ENCODE results near the gene SV2B. TPM values are rescaled to one million over a fixed set of nuclear protein-coding genes. Genes with fewer than 3 reads are reported as not detected.

The SV2B gene
- total RNA-seq, 4 donors from 2014 or later = 0.27 to 10.3 (median 2.2) TPM

- no peak for TF ChIP-seq CTCF (IDR thresholded peaks at IDR 0.05)
- no peak for TF ChIP-seq POLR2AphosphoS5 (IDR thresholded peaks at IDR 0.05)
- TF ChIP-seq EP300 (IDR thresholded peaks at IDR 0.05; ENCODE audit: low read depth) = no peak
- no peak for TF ChIP-seq POLR2A (IDR thresholded peaks at IDR 0.05)
- WGBS, 2 donors (ENCODE audit: low coverage in 1 of 2) = 78 to 83% methylated on average over 3 to 7 of the region's 7 CpGs
- Histone ChIP-seq H3K4me1 (no peaks in the 10 kb centered on the region), H3K27ac (no peak overlapping the region), H3K4me3 (no peak overlapping the region), H3K36me3 (no peaks in the 10 kb centered on the region), H3K9me3 (no peaks in the 10 kb centered on the region), H3K27me3 (peaks cover 4% of the 10 kb centered on the region)
- DNase-seq = no peak
- in situ Hi-C loops (cut with MboI; ENCODE audit: low pct_ligation_motif_present in 1 of 4, low pct_unique_long_range_greater_than_20kb in 1 of 4, low sequenced_read_pairs in 3 of 4) = no loop called here
- intact Hi-C loops (cut with DNase I; ENCODE audit: low total_unique reads) = no loop called here
Measured at GRCh38 chr15:91125162-91125561, 25.1 kb downstream of the SV2B start.

- DNase-seq = no peak
- no peaks in the 10 kb centered on the region for H3K4me1 ChIP-seq
- in situ Hi-C loops (cut with MboI; ENCODE audit: low pct_ligation_motif_present in 1 of 4, low pct_unique_long_range_greater_than_20kb in 1 of 4, low sequenced_read_pairs in 3 of 4) = no loop called here
- no peak overlapping the region for H3K27ac ChIP-seq
- intact Hi-C loops (cut with DNase I; ENCODE audit: low total_unique reads) = no loop called here
- TF ChIP-seq POLR2A (IDR thresholded peaks at IDR 0.05) (no peak), CTCF (IDR thresholded peaks at IDR 0.05) (no peak), POLR2AphosphoS5 (IDR thresholded peaks at IDR 0.05) (no peak), EP300 (IDR thresholded peaks at IDR 0.05; ENCODE audit: low read depth) (no peak)
- H3K4me3 ChIP-seq = no peak overlapping the region
- H3K36me3 ChIP-seq = no peaks in the 10 kb centered on the region
- H3K9me3 ChIP-seq = no peaks in the 10 kb centered on the region
- H3K27me3 ChIP-seq = peaks cover 4% of the 10 kb centered on the region
Measured at GRCh38 chr15:91126080-91126479, 26.0 kb downstream of the SV2B start.

GRCh38 chr15:91127236-91127955 lies 27.3 kb downstream of the SV2B start:
- intact Hi-C loops (cut with DNase I; ENCODE audit: low total_unique reads) (no loop called here), in situ Hi-C loops (cut with MboI; ENCODE audit: low pct_ligation_motif_present in 1 of 4, low pct_unique_long_range_greater_than_20kb in 1 of 4, low sequenced_read_pairs in 3 of 4) (no loop called here)
- Histone ChIP-seq H3K4me3 (no peak overlapping the region), H3K36me3 (no peaks in the 10 kb centered on the region), H3K27me3 (peaks cover 4% of the 10 kb centered on the region), H3K9me3 (no peaks in the 10 kb centered on the region), H3K27ac (no peak overlapping the region), H3K4me1 (no peaks in the 10 kb centered on the region)
- no peak for DNase-seq
- 40 to 74% methylated on average over 1 to 7 of the region's 7 CpGs for WGBS, 2 donors (ENCODE audit: low coverage in 1 of 2)
- no peak for TF ChIP-seq POLR2AphosphoS5 (IDR thresholded peaks at IDR 0.05)

GRCh38 chr15:91128016-91128415 lies 28.0 kb downstream of the SV2B start:
- DNase-seq = no peak

More at GRCh38 chr15:91128016-91128415, 28.0 kb downstream of the SV2B start:
- Histone ChIP-seq H3K27me3 (peaks cover 4% of the 10 kb centered on the region), H3K36me3 (no peaks in the 10 kb centered on the region), H3K9me3 (no peaks in the 10 kb centered on the region), H3K27ac (no peak overlapping the region), H3K4me1 (no peaks in the 10 kb centered on the region), H3K4me3 (no peak overlapping the region)
- in situ Hi-C loops (cut with MboI; ENCODE audit: low pct_ligation_motif_present in 1 of 4, low pct_unique_long_range_greater_than_20kb in 1 of 4, low sequenced_read_pairs in 3 of 4) = no loop called here
- 74 to 86% methylated on average over 1 to 4 of the region's 4 CpGs for WGBS, 2 donors (ENCODE audit: low coverage in 1 of 2)
- intact Hi-C loops (cut with DNase I; ENCODE audit: low total_unique reads) = no loop called here
- no peak for TF ChIP-seq POLR2AphosphoS5 (IDR thresholded peaks at IDR 0.05)
- no peak for TF ChIP-seq POLR2A (IDR thresholded peaks at IDR 0.05)
- no peak for TF ChIP-seq CTCF (IDR thresholded peaks at IDR 0.05)
- TF ChIP-seq EP300 (IDR thresholded peaks at IDR 0.05; ENCODE audit: low read depth) = no peak

All from transverse colon (tissue), 4 donors.